Astrocyte of the hippocampus (primary cell): ENCODE results near the gene STAT3.
"Not testable (repeated sequence)": the region's sequence is repeated elsewhere in the genome, so short reads cannot be mapped to it uniquely, and the experiment has no call there.

Source experiments
- DNase-seq: peaks from one replicate; pipeline ENCODE4 v3.0.0; 2011; ENCODE audit warnings: low read depth, low spot score

Gene STAT3

DNA sequence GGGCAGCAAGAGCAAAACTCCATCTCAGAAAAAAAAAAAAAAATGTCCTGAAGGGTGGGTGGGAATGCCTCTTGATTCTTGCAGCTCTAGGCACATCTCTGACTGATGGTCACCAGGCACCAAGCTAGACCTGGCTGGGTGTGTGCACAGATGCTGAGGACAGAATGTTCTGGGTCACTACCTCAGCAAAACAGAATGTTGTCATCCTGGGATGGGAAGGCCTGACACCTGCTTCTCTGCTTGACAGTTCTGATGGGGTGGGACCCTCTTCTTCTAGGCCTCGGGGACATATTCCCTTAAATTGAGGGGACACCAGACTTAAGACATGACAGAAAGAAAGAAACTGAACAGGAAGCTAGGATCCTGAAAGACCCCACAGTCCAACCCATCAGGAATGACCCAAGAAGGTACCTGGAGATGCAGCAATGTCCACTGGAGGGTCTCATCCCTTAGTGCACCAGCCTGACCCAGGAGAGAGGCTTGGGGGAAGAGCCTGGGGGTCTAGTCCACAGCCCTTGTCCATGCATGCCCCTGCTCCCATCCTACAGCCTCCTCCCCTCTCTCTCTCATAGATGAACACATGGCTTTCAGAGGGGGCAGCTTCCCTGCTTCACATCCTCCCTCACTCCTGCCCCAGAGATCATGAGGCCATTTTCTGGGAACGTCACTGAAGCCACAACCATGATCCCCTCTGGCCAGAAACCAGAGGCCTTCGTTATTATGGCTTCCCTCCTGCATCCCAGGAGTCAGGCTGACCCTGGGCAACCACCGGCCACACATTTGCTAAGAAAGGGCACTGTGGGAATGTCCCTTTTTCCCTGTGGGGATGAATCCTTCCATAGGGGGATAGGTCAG lies 108.2 kb downstream of the STAT3 start:
- no peak for DNase-seq

DNA sequence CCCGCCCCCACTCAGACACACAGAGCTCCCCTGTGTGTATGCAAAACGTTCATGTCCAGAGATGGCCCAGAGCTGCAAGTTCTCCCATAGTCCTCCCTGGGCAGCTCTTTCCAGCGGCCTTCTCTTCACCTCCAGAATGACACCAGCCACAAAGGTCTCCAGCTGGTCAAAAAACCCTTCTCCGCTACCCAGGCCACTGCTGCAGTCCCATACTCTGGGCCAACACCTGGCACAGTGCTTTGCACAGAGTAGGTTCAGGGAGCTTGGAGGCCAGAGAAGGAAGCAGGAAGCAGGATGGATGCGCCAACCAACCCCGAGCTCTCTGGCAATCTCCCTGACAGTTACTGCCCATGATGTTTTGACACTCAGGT lies 110.9 kb downstream of the STAT3 start:
- DNase-seq: no peak

DNA sequence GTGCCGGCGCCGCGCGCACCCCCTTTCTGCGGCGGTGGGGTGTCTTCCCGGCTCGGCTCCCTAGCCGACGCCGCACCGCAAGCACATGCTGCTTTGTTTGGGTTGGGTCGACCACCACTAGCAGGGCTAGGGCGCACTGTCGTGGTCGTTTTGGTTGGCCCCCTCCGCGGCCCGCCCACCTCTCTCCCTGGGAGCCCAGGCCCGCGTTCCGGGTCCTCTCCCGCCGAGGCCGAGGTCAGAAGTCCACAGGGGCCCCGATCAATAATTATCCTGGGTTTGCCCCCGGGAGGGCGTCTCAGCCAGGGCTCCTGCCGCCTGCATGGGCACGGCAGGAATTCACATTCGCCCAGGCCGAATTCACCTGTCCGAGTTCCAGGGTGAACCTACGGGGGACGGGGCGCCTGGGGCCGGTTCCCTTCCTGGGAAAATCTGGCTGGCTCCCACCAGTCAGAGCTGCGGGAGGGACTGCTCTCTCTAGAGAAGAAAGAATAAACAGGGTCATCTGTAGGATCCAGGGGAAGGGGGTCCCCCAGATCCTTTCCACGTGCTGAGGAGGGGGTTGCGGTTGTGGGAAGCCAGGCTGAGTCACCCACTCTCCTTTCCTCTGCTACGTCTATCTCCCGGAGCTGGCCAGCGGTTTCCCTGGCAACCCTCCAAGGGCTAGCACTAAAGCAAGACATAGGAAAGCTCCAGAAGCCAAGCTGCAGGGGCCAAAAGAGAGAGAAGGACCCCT lies 111.5 kb downstream of the STAT3 start:
- DNase-seq: peak; percentile 92

DNA sequence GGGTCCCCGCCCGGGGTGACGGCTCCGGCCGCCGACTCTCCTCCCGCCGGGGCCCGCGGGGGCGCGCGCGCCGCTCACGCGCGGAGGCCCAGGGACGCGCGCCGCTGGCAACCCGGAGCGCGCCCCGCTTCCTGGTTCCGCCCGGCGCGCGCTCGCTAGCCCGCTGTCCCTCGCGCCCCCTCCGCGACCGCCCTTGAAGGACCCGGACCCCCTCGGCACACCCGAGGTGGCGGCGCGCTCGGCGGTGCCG lies 112.0 kb downstream of the STAT3 start, which contains the start of gene STAT5B:
TSS of gene STAT5B (minus strand) at position 33 of the 250 bp plus-strand sequence. CDS start 44,264 bp downstream, outside the sequence.
- peak; percentile 90 for DNase-seq

DNA sequence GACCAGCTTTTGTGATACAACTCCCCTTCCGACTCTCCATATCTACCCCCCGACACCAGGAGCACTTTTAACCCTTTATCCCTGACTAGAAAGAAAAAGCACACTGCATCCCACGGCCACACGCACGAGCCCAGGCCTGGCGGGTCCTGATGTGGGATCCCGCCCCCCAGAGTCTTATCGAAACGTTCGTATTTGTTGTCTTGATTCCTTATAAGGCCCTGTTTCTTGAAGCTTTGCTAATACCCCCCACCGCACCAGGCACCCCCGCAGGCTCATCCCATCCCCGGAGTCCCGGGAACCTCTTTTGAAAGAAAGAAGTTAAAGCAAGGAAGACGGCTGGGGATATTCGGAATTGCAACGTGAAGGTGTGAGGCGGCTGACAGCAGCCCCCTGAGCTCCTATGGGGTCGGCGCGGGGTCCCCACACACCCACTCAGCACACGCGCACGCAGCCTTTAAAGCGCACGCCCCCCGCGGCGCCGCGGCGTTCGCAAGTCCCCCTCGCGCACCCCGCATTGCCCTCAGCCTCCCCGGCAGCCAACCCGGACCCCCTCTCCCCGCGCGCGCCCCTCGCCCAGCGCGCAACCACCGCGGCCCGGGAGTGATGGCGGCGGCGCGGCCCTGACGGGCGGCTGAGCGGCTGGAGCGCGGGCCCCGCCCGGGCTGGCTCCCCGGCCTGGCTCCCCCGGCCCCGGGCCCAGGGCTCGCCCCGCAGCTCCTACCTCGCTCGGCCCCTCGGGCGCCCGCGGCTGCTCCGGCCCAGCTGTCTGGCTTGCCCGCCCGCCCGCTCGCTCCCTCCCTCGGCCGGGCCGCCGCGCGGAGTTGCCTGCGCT lies 112.5 kb downstream of the STAT3 start:
- DNase-seq: peak; percentile 73

DNA sequence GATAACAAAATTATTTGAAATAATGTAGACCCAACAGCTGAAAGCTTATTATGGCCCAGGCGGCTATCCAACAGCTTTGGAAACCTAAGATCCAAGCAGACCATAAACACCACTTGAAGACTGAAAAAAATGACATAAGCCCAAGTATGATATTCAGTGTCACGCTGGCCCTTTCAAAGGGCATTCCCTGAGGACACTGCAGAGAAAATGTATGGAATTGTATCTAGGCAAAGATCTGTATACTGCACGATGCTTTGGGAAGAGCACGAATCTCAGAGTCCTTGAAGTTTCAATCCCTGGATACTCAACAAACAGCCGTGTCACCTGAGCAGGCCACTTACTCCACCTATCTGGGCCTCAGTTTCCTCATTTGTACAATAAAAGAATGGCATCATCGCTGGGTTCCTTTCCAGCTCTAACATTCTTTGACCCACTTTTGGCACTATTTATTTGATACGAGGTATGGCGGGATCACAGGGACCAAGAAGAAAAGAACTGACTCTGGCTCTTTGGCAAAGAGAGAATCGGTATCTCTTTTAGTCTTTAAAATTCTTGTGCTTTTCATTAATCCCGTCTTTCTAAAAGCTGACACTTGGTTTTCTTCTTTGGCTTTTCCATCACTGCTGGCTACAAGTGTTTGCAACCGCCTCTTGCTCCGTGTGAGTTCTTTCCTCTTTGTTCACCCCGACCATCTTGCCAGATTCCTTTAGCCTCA lies 113.3 kb downstream of the STAT3 start:
- DNase-seq: no peak

DNA sequence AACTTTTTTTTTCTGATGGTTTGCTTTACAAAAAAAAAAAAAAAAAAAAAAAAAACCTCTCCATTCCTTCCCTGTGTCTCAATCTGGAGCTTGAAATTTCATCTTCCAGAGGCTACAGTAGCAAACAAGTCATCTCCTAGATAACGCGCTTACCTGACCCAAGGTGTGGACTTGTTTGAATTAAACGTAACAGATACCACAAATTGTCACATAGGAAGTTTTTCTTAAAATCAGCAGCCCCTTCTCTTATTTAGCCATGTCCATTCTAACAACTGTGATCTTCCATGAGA lies 114.0 kb downstream of the STAT3 start:
- no peak for DNase-seq

DNA sequence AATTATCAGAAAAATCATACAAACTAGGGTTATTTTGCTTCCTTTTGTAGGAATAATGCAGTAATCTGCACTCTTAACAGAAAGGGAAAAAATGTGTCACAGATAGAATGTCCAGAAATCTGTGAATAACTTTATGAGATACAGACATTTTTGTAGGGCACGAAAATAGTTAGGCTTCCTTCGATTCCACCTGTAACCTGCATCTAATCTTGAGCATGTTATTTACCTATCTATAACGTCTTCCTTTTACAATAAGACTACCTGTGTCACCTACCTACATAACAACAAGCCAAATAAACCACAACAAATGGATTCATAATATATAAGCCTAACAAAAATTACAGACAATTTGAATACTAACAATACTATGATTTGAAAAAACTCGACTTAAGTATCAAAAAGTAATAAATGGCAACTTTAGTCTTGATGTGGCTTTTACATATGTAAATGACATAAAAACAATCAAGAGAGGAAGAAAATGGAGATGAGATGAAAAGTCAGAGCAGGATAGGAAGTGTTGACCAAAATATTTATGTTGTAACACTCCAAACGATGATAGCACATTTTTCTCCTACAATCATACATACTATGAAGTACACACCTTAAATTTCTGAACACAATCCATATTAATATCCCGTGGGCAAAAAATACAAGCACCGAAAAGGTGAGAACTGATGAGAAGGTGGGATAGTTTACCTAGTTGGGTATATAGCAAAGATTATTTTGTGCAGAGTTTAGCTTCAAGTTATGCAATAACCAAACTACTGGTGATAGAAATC lies 114.6 kb downstream of the STAT3 start:
- DNase-seq: no peak

DNA sequence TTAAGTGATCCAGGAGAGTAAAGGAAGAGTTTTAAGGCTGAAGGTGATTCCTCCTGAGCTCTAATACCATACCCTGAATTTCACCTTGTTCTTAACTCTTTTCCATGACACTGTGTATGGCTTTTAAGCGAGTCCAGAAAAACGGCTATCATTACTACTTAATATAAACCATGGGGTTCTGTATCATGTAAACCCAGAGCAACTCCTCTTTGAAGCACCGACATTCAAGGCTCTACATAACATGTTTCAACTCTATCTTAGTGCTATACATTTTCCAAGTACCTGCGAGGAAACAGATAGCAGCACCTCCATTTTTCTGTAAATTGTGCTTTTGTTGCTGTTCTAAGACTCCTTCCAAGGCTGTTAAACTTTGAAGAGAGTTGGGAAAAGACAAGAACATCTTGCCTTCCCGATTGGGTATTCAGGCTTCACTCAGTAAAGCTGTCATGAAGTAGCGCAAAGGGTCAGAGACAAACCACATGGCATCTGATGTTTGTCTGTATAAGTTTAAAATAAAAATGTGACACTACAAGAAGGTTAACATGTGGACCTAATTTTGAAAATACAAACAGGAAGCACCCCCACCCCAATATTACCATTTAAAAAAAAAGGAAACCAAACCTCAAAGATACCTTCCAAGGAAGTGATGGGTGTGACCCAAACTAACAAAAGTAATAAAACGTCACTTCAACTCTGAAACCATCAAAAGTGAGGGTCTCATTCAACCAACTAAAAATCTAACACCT lies 115.9 kb downstream of the STAT3 start:
- DNase-seq: no peak

DNA sequence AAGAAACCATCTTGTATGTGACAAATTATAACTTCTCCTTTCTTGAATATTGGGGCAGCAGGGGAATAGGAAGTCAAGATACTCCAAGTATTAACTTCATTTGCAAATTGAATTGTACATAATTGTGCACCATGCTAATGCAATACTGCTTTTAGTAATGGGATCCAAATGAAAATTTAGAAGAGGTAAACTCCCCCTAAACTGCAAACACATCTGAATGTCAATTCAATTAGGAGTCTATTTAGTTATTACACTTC lies 116.5 kb downstream of the STAT3 start:
- DNase-seq: no peak

DNA sequence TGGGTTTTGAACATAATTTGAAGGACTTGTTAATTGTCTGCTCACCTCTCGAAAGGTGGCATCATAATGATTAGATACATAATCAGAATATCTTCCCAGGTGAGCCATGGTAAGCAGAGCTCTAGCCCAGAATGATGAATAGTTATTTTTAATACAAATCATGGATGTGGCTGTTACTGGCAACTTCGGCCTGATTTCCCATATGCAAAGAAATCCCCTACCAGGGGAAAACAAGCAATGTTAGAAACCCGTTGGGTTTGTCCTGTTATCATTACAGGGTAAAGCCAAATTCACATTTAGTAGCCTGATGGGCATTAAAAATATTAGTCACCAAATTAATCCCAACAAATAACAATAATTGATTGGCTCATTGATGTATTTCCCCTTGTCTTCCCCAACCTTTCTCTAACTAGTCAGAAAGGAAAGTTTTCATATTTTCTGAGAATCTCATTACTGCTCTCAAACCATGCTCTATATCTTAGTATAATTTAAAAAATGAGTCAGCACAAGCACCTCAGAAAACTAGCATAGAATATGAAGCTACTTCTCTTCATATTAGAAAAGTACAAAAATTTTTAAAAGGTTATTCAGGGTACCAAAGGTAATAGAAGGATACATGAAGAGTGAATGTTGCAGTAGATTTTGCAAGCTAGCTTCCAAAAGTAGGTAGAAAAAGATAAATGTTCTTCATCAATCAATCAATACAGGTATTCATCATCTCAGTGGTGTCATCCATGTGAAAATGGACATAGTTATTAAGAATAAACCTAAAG lies 117.0 kb downstream of the STAT3 start:
- no peak for DNase-seq

DNA sequence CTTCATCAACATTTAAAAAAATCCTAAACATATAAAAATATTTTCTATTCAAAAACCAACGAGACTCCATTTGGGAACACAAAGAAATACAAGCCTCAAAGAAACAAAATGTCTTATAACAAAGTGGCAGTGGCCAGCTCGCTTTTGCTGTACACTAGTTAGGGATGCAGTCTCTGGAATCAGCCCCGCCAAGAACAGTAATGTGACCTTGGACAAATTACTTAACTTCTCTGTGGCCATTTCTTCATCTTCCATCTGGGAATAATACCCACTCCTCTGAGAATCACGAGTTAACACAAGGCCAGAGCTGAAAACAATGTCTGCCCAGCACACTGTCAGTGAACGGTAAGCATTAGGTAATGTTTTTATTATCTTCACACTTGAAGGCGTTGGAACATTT lies 117.6 kb downstream of the STAT3 start:
- no peak for DNase-seq

DNA sequence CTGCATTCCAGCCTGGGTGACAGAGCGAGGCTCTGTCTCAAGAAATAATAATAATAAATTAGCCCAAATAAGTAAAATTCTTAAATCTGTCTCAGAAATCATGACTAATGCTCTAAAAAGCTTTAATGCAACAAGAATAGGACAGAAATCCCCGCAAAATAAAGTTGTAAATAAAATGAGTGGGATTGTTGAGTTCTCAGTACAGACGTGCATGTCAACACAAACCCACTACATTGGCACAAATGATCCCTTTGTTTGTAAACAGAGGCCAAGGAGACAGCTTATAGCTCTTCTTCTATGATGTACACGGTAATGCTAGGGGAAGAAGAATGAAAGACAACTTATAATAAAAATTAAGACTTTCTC lies 118.1 kb downstream of the STAT3 start:
- DNase-seq: no peak

DNA sequence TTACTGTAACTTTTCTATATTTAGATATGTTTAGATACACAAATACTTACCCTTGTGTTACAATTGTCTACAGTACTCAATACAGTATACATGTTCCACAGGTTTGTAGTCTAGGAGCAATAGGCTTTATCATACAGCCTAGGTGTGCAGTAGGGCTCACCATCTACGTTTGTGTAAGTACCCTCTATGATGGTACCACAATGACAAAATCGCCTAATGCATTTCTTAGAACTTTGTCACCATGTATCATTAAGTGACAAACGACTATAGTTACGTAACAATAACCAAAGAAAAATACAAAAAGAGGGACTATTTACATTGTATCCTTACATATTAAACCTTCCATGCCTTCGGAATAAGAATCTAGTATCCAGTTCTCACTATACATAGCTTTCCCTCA lies 120.0 kb downstream of the STAT3 start:
- DNase-seq: no peak

DNA sequence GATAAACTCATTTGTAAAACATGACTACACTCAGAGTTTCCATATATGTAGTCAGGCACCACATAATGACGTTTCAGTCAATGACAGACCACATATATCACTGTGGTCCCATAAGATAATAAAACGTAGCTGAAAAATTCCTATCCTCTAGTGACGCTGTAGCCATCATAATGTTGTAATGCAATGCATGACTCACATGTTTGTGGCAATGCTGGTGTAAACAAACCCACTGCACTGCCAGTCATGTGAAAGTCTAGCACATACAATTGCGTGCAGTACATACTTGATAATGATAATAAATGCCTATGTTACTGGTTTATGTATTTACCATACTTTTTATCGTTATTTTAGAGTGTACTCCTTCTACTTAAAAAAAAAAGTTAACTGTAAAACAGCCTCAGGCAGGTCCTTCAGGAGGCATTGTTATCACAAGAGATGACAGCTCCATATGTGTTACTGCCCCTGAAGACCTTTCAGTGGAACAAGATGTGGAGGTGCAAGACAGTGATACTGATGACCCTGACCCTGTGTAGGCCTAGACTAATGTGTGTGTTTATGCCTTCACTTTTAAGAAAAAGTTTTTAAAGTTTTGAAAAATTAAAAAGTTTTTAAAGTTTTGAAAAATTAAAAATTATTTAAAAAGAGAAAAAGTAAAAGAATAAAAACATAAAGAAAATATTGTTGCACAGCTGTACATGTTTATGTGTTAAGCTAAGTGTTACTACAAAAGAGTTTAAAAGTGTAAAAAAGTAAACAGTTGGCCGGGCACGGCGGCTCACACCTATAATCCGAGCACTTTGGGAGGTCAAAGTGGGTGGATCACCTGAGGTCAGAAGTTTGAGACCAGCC lies 121.1 kb downstream of the STAT3 start:
- peak; percentile 83 for DNase-seq

DNA sequence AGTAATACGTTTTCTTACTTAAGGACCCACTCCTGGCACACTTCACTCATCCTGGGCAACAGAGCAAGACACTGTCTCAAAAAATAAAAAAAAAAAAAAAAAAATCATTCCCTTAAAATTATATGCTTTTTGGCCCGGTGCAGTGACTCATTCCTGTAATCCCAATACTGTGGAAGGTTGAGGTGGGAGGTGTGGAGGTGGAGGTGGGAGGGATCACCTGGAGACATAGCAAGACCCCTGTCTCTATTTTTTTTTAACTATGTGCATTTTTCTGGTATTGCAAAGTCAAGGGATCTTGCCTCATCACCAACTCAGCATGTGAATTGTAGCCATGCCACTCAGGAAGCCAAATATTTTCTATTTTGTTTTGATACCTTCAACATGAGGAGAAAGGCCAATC lies 121.8 kb downstream of the STAT3 start:
- DNase-seq: no peak

DNA sequence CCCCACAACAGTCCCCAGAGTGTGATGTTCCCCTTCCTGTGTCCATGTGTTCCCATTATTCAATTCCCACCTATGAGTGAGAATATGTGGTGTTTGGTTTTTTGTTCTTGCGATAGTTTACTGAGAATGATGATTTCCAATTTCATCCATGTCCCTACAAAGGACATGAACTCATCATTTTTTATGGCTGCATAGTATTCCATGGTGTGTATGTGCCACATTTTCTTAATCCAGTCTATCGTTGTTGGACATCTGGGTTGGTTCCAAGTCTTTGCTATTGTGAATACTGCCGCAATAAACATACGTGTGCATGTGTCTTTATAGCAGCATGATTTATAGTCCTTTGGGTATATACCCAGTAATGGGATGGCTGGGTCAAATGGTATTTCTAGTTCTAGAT lies 123.9 kb downstream of the STAT3 start:
- not testable (repeated sequence) for DNase-seq
